ENCODE data around the gene DHRS13.
A peak's percentile ranks its signal among the peaks of the same experiment; 100 is the strongest.
"Not testable (repeated sequence)": the region's sequence is repeated elsewhere in the genome, so short reads cannot be mapped to it uniquely, and the experiment has no call there.

Gene DHRS13

GRCh38 chr17:28896491-28896883, 6.4 kb downstream of the DHRS13 start:
- peaks cover 10% of the 10 kb centered on the region for H3K36me3 ChIP-seq (ENCODE audit: insufficient read depth, low read length)
- no peaks in the 10 kb centered on the region for H3K9me2 ChIP-seq (ENCODE audit: low read depth, low read length)
- H3K4me1 ChIP-seq (ENCODE audit: insufficient read depth, low read length, severe bottlenecking) = peaks cover 54% of the 10 kb centered on the region
- H3F3A ChIP-seq (ENCODE audit: insufficient read depth, low read length) = no peaks in the 10 kb centered on the region
- H4K20me1 ChIP-seq (ENCODE audit: insufficient read depth, low read length) = no peaks in the 10 kb centered on the region
- H3K9me3 ChIP-seq (ENCODE audit: low read length) = no peaks in the 10 kb centered on the region
- peak overlapping the region; percentile 90 for H3K4me3 ChIP-seq (ENCODE audit: low read depth, low read length, poor library complexity, severe bottlenecking)
- peaks cover 14% of the 10 kb centered on the region for H3K79me2 ChIP-seq (ENCODE audit: insufficient read depth, low read length)
- peak overlapping the region; percentile 91 for H3K9ac ChIP-seq (ENCODE audit: low read length)
- H3K27me3 ChIP-seq (ENCODE audit: insufficient read depth, low read length) = no peaks in the 10 kb centered on the region
- H2AFZ ChIP-seq (ENCODE audit: low read length) = no peak overlapping the region
- TF ChIP-seq CTCF (IDR thresholded peaks at IDR 0.05; ENCODE audit: low read length) = no peak
- TF ChIP-seq EZH2 (IDR thresholded peaks at IDR 0.05; ENCODE audit: borderline replicate concordance, low read length) = no peak
- H3K27ac ChIP-seq (ENCODE audit: low read depth, low read length, poor library complexity, severe bottlenecking) = peak overlapping the region; percentile 65
- H3K4me2 ChIP-seq (ENCODE audit: low read length) = peak overlapping the region; percentile 94

- Histone ChIP-seq H3K4me1 (ENCODE audit: insufficient read depth, low read length, severe bottlenecking) (peaks cover 49% of the 10 kb centered on the region), H3K79me2 (ENCODE audit: insufficient read depth, low read length) (peaks cover 11% of the 10 kb centered on the region; the same call in 1 of the 2 replicates)
These were observed 7.0 kb downstream of the DHRS13 start for GRCh38 chr17:28895794-28896447.

GRCh38 chr17:28893248-28894183, 9.4 kb downstream of the DHRS13 start:
- peaks cover 53% of the 10 kb centered on the region for H3K4me1 ChIP-seq (ENCODE audit: insufficient read depth, low read length, severe bottlenecking)
- peak overlapping the region; percentile 43; the same call in 1 of the 2 replicates for H3K9ac ChIP-seq (ENCODE audit: low read length)
- not testable (repeated sequence) for H3F3A ChIP-seq (ENCODE audit: insufficient read depth, low read length); H3K36me3 ChIP-seq (ENCODE audit: insufficient read depth, low read length); H2AFZ ChIP-seq (ENCODE audit: low read length); H3K9me2 ChIP-seq (ENCODE audit: low read depth, low read length); H3K9me3 ChIP-seq (ENCODE audit: low read length); H4K20me1 ChIP-seq (ENCODE audit: insufficient read depth, low read length); H3K27me3 ChIP-seq (ENCODE audit: insufficient read depth, low read length)
- H3K79me2 ChIP-seq (ENCODE audit: insufficient read depth, low read length) = peaks cover 11% of the 10 kb centered on the region; the same call in 1 of the 2 replicates
- peak overlapping the region; percentile 84 for H3K27ac ChIP-seq (ENCODE audit: low read depth, low read length, poor library complexity, severe bottlenecking)
- peak overlapping the region; percentile 37; the same call in 1 of the 2 replicates for H3K4me2 ChIP-seq (ENCODE audit: low read length)
- H3K4me3 ChIP-seq (ENCODE audit: low read depth, low read length, poor library complexity, severe bottlenecking) = peak overlapping the region; percentile 17

More at GRCh38 chr17:28895794-28896447, 7.0 kb downstream of the DHRS13 start:
- peak overlapping the region; percentile 94 for H3K4me2 ChIP-seq (ENCODE audit: low read length)
- H3K4me3 ChIP-seq (ENCODE audit: low read depth, low read length, poor library complexity, severe bottlenecking) = peak overlapping the region; percentile 90
- H3K9me3 ChIP-seq (ENCODE audit: low read length) = no peaks in the 10 kb centered on the region
- peak overlapping the region; percentile 91 for H3K9ac ChIP-seq (ENCODE audit: low read length)
- H2AFZ ChIP-seq (ENCODE audit: low read length) = no peak overlapping the region
- no peaks in the 10 kb centered on the region for H3F3A ChIP-seq (ENCODE audit: insufficient read depth, low read length)
- H3K36me3 ChIP-seq (ENCODE audit: insufficient read depth, low read length) = peaks cover 16% of the 10 kb centered on the region
- H4K20me1 ChIP-seq (ENCODE audit: insufficient read depth, low read length) = no peaks in the 10 kb centered on the region
- no peaks in the 10 kb centered on the region for H3K9me2 ChIP-seq (ENCODE audit: low read depth, low read length)
- H3K27ac ChIP-seq (ENCODE audit: low read depth, low read length, poor library complexity, severe bottlenecking) = peak overlapping the region; percentile 65
- no peaks in the 10 kb centered on the region for H3K27me3 ChIP-seq (ENCODE audit: insufficient read depth, low read length)
- TF ChIP-seq EZH2 (IDR thresholded peaks at IDR 0.05; ENCODE audit: borderline replicate concordance, low read length) (no peak), CTCF (IDR thresholded peaks at IDR 0.05; ENCODE audit: low read length) (no peak)
